Measurements from ENCODE around the gene HLA-DRA. TPM values are rescaled to one million over a fixed set of nuclear protein-coding genes. Genes with fewer than 3 reads are reported as not detected.

The HLA-DRA gene
- total RNA-seq, 2 experiments from 2014 or later, result 4.3 to 6.0 TPM

- ChIA-PET CTCF (no interaction called here), POLR2A (no interaction called here)
- Mint-ChIP-seq H3K4me1 (no peaks in the 10 kb centered on the region), H3K9me3 (ENCODE audit: low read depth) (no peaks in the 10 kb centered on the region), H3K4me3 (no peak overlapping the region), H3K27me3 (peaks cover 6% of the 10 kb centered on the region), H3K27ac (no peak overlapping the region), H3K36me3 (ENCODE audit: low read depth) (no peaks in the 10 kb centered on the region)
- no peak for DNase-seq
- no peak for ATAC-seq
- intact Hi-C loops (cut with DNase I, micrococcal nuclease), result no loop called here
These were observed 44.9 kb downstream of the HLA-DRA start for GRCh38 chr6:32484614-32484998.

GRCh38 chr6:32488083-32488482, 48.4 kb downstream of the HLA-DRA start:
- DNase-seq (no peak), ATAC-seq (no peak)
- intact Hi-C loops (cut with DNase I, micrococcal nuclease), result loop anchor here in 1 of 2 experiments (2.0 kb wide), 1 partner anchor 49 kb away; no protein-coding TSS in a partner anchor
- ChIA-PET CTCF (no interaction called here), POLR2A (no interaction called here)
- Mint-ChIP-seq H3K4me1 (peaks cover 3% of the 10 kb centered on the region), H3K36me3 (ENCODE audit: low read depth) (no peaks in the 10 kb centered on the region), H3K27me3 (peaks cover 17% of the 10 kb centered on the region), H3K9me3 (ENCODE audit: low read depth) (peaks cover 3% of the 10 kb centered on the region), H3K4me3 (no peak overlapping the region), H3K27ac (no peak overlapping the region)

- ChIA-PET CTCF (no interaction called here), POLR2A (no interaction called here)
- Mint-ChIP-seq H3K36me3 (ENCODE audit: low read depth) (no peaks in the 10 kb centered on the region), H3K9me3 (ENCODE audit: low read depth) (peaks cover 3% of the 10 kb centered on the region), H3K4me1 (peaks cover 3% of the 10 kb centered on the region), H3K27ac (no peak overlapping the region), H3K27me3 (peaks cover 16% of the 10 kb centered on the region), H3K4me3 (no peak overlapping the region)
- no peak for ATAC-seq
- intact Hi-C loops (cut with DNase I, micrococcal nuclease), result loop anchor here (1.0 kb wide), 2 partner anchors 10 to 46 kb away; no protein-coding TSS in a partner anchor
- DNase-seq, result no peak
These were observed 52.0 kb downstream of the HLA-DRA start for GRCh38 chr6:32491700-32492099.

GRCh38 chr6:32492351-32492750, 52.7 kb downstream of the HLA-DRA start:
- ChIA-PET POLR2A (no interaction called here), CTCF (interaction anchor here (0.7 to 1.0 kb wide), 2 partner anchors 14 to 58 kb away, joined by 3 read pairs; no protein-coding TSS in a partner anchor)
- DNase-seq (no peak), ATAC-seq (no peak)
- peaks cover 16% of the 10 kb centered on the region for H3K27me3 Mint-ChIP-seq
- no peak overlapping the region for H3K27ac Mint-ChIP-seq
- H3K4me1 Mint-ChIP-seq, result peaks cover 3% of the 10 kb centered on the region
- H3K4me3 Mint-ChIP-seq, result no peak overlapping the region
- H3K36me3 Mint-ChIP-seq (ENCODE audit: low read depth), result no peaks in the 10 kb centered on the region
- peaks cover 3% of the 10 kb centered on the region for H3K9me3 Mint-ChIP-seq (ENCODE audit: low read depth)
- intact Hi-C loops (cut with DNase I, micrococcal nuclease), result loop anchor here (1.0 kb wide), 2 partner anchors 9 to 45 kb away; no protein-coding TSS in a partner anchor

Other genes starting within 250 kb of the HLA-DRA start
- gene PBX2, start 249.7 kb upstream of the HLA-DRA start, total RNA-seq, result 10 to 100 TPM; 64.9 to 77.9 TPM
- 10 to 100 TPM; 82.6 to 94.8 TPM for gene GPSM3, start 247.2 kb upstream of the HLA-DRA start, total RNA-seq
- gene NOTCH4, start 215.8 kb upstream of the HLA-DRA start, total RNA-seq, result 1 to 10 TPM in 1 of 2 experiments, under 1 TPM in 1; 0.69 to 1.1 TPM
- not detected for gene TSBP1, start 68.0 kb upstream of the HLA-DRA start, total RNA-seq
- not detected for gene BTNL2, start 32.7 kb upstream of the HLA-DRA start, total RNA-seq
- gene HLA-DRB5, start 90.4 kb downstream of the HLA-DRA start, total RNA-seq, result 1 to 10 TPM; 4.1 to 4.7 TPM
- gene HLA-DRB1, start 150.0 kb downstream of the HLA-DRA start, total RNA-seq, result 10 to 100 TPM; 12.7 to 16.6 TPM
- under 1 TPM; 0.32 to 0.61 TPM for gene HLA-DQA1, start 197.5 kb downstream of the HLA-DRA start, total RNA-seq
- gene HLA-DQB1, start 226.8 kb downstream of the HLA-DRA start, total RNA-seq, result 1 to 10 TPM; 2.3 to 3.1 TPM